Measurements from ENCODE around the gene COL25A1. TPM values are rescaled to one million over a fixed set of nuclear protein-coding genes. Genes with fewer than 3 reads are reported as not detected.

COL25A1 gene
- polyA plus RNA-seq, 2 of the 4 experiments (the other 2 are of a cell fraction), result not detected

DNA sequence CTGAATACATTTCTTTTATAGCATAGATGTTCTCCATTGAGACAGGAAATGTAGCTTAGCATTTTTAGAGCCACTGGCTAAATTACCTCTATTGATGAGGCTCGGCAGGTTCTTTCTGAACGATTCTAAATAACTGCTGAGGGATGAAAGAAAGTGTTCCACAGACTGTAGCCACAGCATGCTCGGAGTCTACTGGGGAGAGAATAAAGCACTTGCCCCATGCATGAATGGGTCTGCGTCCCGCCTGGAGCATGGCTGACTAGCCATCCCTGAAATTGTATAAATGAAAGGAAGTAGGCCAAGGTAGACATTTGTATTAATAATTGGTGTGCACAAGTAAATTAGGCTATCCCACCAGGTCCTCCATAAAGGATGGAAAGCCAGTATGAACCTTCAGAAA lies 269.8 kb downstream of the COL25A1 start:
- FAIRE-seq (no peak), DNase-seq (ENCODE audit: low read depth in 1 of 2, low spot score in 1 of 2) (no peak), ATAC-seq (no peak)
- CTCF ChIA-PET, result no interaction called here
- Histone ChIP-seq H3K4me2 (no peak overlapping the region), H3K27ac (no peak overlapping the region), H3K9me3 (no peaks in the 10 kb centered on the region), H3K4me1 (no peaks in the 10 kb centered on the region), H3K4me3 (no peak overlapping the region)
- 33% methylated on average over 5 of the region's 5 CpGs for WGBS (ENCODE audit: missing lambda C conversion rate)
- TF ChIP-seq, protein P1, sequence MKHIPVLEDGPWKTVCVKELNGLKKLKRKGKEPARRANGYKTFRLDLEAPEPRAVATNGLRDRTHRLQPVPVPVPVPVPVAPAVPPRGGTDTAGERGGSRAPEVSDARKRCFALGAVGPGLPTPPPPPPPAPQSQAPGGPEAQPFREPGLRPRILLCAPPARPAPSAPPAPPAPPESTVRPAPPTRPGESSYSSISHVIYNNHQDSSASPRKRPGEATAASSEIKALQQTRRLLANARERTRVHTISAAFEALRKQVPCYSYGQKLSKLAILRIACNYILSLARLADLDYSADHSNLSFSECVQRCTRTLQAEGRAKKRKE (CRISPR knock-in tag; IDR thresholded peaks at IDR 0.05; ENCODE audit: low read depth), result no peak
- POLR2A ChIA-PET, result no interaction called here

DNA sequence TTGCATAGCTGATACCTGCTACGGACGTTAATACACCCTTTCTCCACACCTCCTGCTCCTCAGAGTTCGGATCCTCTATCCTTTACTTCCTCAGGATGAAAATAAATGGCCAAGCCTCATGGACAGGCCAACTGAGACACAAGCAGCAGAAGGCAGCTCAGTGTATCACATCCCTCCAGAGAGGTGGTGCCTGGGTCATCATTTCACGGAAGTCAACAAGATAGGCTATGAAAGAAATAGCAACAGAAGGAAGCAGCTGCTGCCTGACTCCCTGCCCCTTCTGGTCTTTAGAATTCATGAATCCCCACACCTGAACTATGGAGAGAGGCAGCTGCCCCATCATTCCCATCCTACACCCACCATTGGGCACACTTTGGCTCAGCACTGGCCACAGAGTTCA lies 272.5 kb downstream of the COL25A1 start:
- Histone ChIP-seq H3K4me1 (no peaks in the 10 kb centered on the region), H3K4me3 (no peak overlapping the region), H3K4me2 (no peak overlapping the region), H3K27ac (no peak overlapping the region), H3K9me3 (no peaks in the 10 kb centered on the region)
- TF ChIP-seq SREBF2 (IDR thresholded peaks at IDR 0.05), result no peak
- no peak for TF ChIP-seq JUN (IDR thresholded peaks at IDR 0.05)
- no peak for TF ChIP-seq RNF2 (IDR thresholded peaks at IDR 0.05; ENCODE audit: borderline replicate concordance, low read depth)
- TF ChIP-seq HDAC2 (IDR thresholded peaks at IDR 0.05), result no peak
- TF ChIP-seq HEYL (CRISPR knock-in tag; IDR thresholded peaks at IDR 0.05), result no peak
- no peak for TF ChIP-seq JUNB (IDR thresholded peaks at IDR 0.05)
- no peak for TF ChIP-seq RFX5 (IDR thresholded peaks at IDR 0.05)
- TF ChIP-seq, protein P2, sequence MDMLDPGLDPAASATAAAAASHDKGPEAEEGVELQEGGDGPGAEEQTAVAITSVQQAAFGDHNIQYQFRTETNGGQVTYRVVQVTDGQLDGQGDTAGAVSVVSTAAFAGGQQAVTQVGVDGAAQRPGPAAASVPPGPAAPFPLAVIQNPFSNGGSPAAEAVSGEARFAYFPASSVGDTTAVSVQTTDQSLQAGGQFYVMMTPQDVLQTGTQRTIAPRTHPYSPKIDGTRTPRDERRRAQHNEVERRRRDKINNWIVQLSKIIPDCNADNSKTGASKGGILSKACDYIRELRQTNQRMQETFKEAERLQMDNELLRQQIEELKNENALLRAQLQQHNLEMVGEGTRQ (IDR thresholded peaks at IDR 0.05), result no peak
- TF ChIP-seq EHMT2 (IDR thresholded peaks at IDR 0.05; ENCODE audit: low read depth), result no peak
- TF ChIP-seq, protein P3, sequence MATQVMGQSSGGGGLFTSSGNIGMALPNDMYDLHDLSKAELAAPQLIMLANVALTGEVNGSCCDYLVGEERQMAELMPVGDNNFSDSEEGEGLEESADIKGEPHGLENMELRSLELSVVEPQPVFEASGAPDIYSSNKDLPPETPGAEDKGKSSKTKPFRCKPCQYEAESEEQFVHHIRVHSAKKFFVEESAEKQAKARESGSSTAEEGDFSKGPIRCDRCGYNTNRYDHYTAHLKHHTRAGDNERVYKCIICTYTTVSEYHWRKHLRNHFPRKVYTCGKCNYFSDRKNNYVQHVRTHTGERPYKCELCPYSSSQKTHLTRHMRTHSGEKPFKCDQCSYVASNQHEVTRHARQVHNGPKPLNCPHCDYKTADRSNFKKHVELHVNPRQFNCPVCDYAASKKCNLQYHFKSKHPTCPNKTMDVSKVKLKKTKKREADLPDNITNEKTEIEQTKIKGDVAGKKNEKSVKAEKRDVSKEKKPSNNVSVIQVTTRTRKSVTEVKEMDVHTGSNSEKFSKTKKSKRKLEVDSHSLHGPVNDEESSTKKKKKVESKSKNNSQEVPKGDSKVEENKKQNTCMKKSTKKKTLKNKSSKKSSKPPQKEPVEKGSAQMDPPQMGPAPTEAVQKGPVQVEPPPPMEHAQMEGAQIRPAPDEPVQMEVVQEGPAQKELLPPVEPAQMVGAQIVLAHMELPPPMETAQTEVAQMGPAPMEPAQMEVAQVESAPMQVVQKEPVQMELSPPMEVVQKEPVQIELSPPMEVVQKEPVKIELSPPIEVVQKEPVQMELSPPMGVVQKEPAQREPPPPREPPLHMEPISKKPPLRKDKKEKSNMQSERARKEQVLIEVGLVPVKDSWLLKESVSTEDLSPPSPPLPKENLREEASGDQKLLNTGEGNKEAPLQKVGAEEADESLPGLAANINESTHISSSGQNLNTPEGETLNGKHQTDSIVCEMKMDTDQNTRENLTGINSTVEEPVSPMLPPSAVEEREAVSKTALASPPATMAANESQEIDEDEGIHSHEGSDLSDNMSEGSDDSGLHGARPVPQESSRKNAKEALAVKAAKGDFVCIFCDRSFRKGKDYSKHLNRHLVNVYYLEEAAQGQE (IDR thresholded peaks at IDR 0.05), result no peak
- DNase-seq (ENCODE audit: low read depth in 1 of 2, low spot score in 1 of 2) (no peak), FAIRE-seq (no peak), ATAC-seq (no peak)
- ChIA-PET POLR2A (no interaction called here), CTCF (no interaction called here)
- 22% methylated on average over 4 of the region's 4 CpGs for WGBS (ENCODE audit: missing lambda C conversion rate)

DNA sequence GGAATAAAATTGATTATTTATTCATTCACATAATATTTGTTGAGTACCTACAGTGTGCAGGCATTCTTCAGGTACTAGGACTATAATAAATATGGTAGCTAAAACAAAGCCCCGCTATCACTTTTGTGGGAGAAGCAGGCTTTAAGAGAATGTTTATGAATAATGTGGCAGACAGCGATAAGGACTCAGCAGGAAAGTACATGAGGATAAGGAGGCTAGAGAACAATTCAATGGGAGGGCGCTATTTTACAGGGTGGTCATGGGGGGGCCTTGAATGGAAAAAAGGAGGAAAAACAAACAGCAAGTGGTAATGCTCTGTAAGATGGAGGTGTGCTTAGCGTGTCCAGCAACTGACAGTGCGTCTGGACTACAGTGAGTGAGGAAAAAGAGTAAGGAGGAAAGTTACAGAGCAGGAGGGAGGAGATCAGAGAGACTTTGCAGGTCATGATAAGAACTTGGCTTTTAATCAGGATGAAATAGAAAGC lies 275.4 kb downstream of the COL25A1 start:
- no peak for DNase-seq (ENCODE audit: low read depth in 1 of 2, low spot score in 1 of 2)
- Histone ChIP-seq H3K9me3 (no peaks in the 10 kb centered on the region), H3K4me3 (no peak overlapping the region), H3K4me1 (no peaks in the 10 kb centered on the region), H3K4me2 (no peak overlapping the region), H3K27ac (no peak overlapping the region)
- ChIA-PET POLR2A (no interaction called here), CTCF (no interaction called here)
- no peak for ATAC-seq
- WGBS (ENCODE audit: missing lambda C conversion rate), result 24% methylated on average over 5 of the region's 5 CpGs
- TF ChIP-seq ZFP36 (IDR thresholded peaks at IDR 0.05; ENCODE audit: borderline replicate concordance, partially characterized antibody), result no peak
- FAIRE-seq, result no peak

DNA sequence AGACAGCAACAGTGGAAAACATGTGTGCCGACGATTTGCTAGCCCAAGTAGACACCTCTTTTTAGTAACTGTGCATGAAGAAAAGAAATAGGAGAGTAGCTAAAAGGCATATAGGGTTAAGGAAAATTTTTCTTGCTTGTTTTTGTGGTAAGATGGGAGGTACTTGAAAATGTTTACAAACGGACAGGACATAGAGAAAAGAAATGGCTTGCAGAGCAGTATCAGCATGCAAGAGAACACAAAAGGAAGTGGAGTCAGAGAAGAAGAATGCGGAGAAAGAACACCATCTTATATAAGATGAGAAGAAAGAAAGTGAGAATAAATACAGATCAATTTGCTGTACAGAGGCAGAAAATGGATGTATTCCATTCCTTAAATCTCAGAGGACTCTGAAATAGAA lies 275.9 kb downstream of the COL25A1 start:
- CTCF ChIA-PET, result no interaction called here

More for the DNA sequence above, 275.9 kb downstream of the COL25A1 start:
- DNase-seq (ENCODE audit: low read depth in 1 of 2, low spot score in 1 of 2) (no peak), FAIRE-seq (no peak), ATAC-seq (no peak)
- 27% methylated on average over 4 of the region's 4 CpGs for WGBS (ENCODE audit: missing lambda C conversion rate)
- TF ChIP-seq, protein P1 (CRISPR knock-in tag; IDR thresholded peaks at IDR 0.05; ENCODE audit: low read depth), result no peak
- TF ChIP-seq EHF (CRISPR knock-in tag; IDR thresholded peaks at IDR 0.05) (no peak), RAD21 (conservative IDR thresholded peaks at IDR 0.05 in 1 of 2, IDR thresholded peaks at IDR 0.05 in 1 of 2) (no peak), HOXB13 (CRISPR knock-in tag; IDR thresholded peaks at IDR 0.05; ENCODE audit: low read depth) (no peak), MAZ (IDR thresholded peaks at IDR 0.05; ENCODE audit: borderline replicate concordance, low read depth, low read length) (no peak), ZSCAN20 (CRISPR knock-in tag; IDR thresholded peaks at IDR 0.05) (no peak), MYC (IDR thresholded peaks at IDR 0.05; ENCODE audit: borderline replicate concordance, low read length) (no peak), ZFP36 (IDR thresholded peaks at IDR 0.05; ENCODE audit: borderline replicate concordance, partially characterized antibody) (no peak), EHMT2 (IDR thresholded peaks at IDR 0.05; ENCODE audit: low read depth) (no peak)
- Histone ChIP-seq H3K9me3 (no peaks in the 10 kb centered on the region), H3K27ac (no peak overlapping the region), H3K4me2 (no peak overlapping the region), H3K4me3 (no peak overlapping the region), H3K4me1 (no peaks in the 10 kb centered on the region)
- POLR2A ChIA-PET, result no interaction called here
